NT2/D1 (cell line): ENCODE data around the gene CDCP1.

Source experiments
- SUZ12 ChIP-seq: IDR thresholded peaks from 2 replicates; pipeline ENCODE4 v1.6.1; 2011; ENCODE audit not compliant: insufficient read length, insufficient read depth; ENCODE audit errors: extremely low read depth
- YY1 ChIP-seq: IDR thresholded peaks from 2 replicates; pipeline ENCODE4 v1.6.1; 2011; ENCODE audit not compliant: insufficient read length, insufficient read depth
- ZNF274 ChIP-seq: IDR thresholded peaks from 2 replicates; pipeline ENCODE4 v1.6.1; 2011; ENCODE audit warnings: mild to moderate bottlenecking, low read depth, low read length

DNA sequence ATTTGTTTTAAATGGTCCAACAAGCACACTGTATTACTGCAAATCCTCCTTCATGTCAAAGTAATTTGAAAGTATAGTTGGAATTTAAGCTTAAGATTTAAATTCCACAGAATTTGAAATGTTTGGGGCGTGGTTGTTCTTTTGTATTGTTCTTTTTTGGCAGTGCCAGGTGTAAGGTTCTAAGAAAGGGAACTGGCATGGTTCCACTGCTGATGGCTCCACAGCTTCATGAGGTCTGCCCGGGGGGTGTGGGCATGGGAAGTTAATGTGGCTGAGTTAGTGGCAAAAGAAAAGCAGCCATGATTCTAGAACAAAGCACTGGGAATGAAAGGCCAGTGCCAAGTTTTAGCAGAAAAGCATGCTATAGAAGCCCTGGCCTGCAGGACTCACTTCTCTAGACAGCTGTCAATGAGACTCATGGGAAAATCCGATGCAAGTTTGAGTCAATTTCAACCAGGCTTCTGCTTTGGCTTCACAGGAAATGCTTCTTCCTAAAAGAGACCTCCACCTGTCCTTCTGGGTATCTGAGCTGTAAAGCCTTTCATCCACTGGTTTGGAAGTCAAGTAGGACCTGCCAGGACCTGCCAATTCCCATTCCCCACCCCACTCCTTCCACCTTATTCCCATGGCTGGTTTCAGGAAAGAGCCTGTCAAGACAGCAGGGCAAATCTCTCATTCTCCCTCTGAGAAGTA, 18.9 kb downstream of the CDCP1 start:
- TF ChIP-seq YY1 (no peak), ZNF274 (no peak), SUZ12 (no peak)
